ENCODE measurements around the gene EEF1AKMT3.
A peak's percentile ranks its signal among the peaks of the same experiment; 100 is the strongest.
"Not testable (repeated sequence)": the region's sequence is repeated elsewhere in the genome, so short reads cannot be mapped to it uniquely, and the experiment has no call there.

Gene EEF1AKMT3

DNA sequence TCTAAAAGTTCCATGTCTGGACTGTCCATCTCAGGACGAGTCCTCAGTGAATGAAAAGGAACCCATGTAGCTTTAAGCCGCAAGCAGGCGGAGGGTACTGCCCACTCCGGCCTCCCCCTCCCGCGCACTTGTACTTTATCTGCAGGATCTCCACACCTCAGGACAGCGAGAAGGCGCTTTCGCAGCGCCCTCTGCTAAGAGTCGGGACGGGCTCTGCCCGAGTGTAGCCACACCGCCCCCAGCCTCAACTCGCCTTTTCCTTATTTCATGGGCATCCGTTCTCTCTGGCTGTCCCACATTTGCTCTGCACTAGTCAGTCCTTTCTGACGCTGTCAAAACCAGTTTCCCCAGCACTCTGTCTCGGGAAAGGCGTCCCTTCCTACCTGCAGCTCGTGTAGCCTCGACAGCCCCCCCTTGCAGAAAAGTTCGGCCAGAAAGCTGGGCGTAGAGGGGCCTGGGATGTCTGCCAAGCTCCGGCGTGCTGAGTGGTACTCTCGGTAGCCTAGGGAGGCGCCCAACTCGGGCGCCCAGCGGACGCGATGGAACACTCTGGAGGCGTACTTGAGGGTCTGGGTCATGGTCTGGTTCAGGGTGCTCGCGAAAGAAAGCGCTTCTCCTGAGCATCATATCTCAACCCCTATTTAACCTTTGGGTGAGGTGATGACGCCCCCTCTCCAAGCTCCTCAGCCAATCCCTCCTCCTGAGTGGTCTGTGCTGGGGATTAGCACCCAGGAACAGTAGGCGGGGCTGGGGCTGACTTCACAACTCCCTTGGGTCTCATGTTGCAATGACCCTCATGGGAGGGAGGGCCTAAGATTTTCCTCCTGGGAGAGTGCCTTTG, 5.7 kb upstream of the EEF1AKMT3 start, which contains the start of gene CYP27B1:
CYP27B1 (minus strand) TSS at position 615 of the 841 bp plus-strand sequence; CDS start at position 578, 37 bp downstream.
- DNase-seq, result peak; percentile 39

DNA sequence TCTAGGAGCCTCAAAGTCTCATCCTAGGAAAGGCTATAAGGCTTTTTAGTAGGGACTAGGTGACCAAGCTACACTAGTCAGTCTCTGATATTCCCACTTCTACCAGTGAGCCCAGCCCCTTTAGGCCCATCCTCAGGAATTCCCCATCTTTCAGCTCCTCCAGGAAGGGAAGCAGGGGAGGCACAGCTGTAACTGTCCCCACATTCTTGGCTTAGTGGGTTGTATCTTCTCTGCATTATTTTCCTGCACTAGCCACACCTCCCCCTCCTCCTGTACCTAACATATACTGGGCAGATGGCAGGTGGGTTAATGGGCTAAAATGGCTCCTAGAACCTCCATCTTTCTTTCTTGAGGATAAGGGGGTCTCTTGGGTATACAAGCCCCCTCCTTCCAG, 5.1 kb upstream of the EEF1AKMT3 start:
- DNase-seq, result no peak

DNA sequence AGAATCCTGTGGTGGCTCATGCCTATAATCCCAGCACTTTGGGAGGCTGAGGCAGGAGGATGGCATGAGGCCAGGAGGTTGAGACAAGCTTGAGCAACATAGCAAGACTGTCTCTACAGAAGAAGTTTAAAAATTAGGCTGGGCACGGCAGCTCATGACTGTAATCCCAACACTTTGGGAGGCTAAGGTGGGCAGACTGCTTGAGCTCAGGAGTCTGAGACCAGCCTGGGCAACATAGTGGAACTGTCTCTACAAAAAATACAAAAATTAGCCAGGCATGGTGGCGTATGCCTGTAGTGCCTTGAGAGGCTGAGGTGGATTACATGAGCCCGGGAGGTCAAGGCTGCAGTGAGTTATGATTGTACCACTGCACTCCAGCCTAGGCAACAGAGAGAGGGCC, 4.5 kb upstream of the EEF1AKMT3 start:
- no peak for DNase-seq

DNA sequence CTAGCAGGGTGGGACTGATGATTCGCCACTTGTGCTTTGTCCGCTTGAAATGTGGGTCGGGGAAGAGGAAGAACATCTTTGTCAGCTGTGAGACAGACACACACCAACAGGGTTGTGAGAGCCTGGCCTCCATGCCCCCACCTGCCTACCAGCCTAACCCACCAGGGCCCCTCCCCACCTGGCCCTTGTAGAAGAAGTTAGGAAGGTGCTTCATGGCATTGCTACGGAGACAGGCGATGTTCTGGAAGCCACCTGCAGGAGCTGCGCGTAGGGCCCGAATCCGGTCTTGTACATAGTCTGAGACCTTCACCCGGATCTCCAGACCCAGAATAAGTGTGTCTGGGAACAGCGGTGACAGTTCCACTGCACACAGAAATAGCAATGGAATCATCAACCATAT, 2.8 kb upstream of the EEF1AKMT3 start:
- DNase-seq, result no peak

DNA sequence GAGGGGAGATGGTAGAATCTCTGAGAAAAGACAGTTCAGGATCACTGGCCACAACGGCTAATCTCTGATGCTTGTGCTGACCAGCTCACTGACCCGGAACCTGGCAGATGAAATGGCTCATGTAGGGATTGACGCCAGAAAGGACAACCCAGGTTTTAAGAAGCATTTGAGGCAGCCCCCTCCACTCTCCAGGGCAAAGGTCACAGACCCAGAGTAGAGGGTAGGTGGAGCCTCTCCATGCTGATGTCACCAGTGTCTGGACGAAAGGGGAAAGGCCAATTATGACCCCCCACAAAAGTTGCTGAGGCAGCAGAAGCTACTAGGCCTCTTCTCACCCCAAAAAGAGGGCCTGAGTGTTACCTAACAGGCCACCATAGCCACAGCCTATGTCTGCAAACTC, 1.7 kb upstream of the EEF1AKMT3 start:
- DNase-seq, result no peak

DNA sequence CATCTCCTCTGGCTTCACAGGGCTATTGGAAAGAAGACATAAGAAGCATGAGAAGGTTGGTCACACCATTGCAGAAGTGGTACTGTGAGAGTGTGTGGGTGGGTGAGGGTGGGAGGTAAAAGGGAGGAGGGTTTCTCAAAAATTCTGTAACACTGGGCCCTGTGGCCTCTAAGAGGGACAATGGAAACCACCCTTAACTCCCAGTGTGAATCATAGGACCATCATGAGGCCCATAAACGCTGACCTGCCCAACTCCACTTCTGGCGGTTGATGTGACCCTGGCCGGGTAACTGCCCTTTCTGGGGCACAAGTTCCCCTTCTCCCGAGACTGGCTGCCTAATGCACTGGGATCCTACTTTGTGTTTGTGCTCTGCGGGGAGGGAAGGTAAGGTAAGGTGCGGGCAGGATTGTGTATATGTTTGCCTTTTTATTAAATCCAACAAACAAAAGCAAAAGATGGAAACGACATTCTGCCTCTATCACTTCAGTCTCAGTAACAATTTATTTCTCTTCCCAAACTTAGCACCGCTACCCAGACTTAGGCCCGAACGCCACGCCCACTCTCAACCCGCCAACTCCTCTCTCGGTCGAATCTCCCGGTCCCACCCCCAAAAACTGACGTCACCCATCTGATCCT, 1.1 kb upstream of the EEF1AKMT3 start:
- peak; percentile 78 for DNase-seq

DNA sequence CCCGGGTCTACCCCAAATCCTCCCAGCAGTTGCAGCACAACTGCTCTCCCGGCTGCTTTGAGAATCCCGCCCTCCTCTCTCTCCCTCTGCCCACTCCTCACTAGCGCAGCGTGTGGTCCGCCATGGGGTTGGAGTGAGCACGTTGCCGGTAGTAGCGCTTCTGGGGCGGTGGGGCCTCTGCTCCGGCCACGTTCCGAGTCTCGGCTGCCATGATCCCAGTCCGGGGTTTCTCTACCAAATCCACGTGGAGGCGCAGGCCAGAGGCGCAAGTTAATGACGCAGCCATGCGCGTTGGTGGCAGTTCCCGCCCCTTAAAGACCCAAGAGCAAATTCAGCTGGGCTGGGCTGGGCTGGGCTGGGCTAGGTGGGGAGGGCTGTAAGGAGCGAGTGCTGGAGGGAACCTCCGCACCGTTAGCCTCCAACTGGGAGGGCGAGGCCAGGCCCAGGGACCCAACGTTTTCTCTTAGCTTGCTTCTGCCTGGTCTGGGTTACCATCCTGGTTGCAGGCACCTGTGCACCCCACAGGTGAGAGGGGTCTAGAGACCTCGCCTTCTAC, 463 bp upstream of the EEF1AKMT3 start, which contains the start of gene METTL1:
METTL1 (minus strand) TSS at position 233 of the 556 bp plus-strand sequence; CDS start at position 211, 22 bp downstream.
- peak; percentile 82 for DNase-seq

DNA sequence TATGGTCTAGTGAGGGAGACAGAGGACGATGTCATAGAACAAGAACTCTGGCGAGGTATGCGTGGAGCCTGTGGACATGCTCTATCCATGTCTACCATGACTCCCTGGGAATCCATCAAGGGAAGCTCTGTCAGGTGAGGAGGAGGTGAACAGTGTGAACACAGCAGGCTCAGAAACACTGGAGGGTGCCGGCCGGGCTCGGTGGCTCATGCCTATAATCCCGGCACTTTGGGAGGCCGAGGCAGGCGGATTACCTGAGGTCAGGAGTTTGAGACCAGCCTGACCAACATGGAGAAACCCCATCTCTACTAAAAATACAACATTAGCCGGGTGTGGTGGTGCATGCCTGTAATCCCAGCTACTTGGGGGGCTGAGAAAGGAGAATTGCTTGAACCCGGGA, 2.2 kb downstream of the EEF1AKMT3 start:
- DNase-seq, result not testable (repeated sequence)

DNA sequence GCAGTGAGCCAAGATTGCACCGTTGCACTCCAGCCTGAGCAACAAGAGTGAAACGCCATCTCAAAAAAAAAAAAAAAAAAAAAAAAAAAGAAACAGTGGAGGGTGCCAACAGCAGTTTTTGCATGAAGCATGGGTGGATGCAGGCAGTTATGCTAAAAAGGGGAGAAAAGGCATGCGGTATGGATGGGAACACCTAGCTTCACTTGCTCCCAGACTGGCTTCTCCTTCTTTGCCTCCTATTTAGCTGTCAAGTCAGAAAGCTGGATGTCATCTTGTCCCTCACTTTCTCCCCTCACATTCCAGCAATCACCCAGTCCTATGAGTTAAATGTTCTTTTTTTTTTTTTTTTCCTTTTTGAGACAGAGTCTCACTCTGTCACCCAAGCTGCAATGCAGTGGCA, 2.6 kb downstream of the EEF1AKMT3 start:
- no peak for DNase-seq

DNA sequence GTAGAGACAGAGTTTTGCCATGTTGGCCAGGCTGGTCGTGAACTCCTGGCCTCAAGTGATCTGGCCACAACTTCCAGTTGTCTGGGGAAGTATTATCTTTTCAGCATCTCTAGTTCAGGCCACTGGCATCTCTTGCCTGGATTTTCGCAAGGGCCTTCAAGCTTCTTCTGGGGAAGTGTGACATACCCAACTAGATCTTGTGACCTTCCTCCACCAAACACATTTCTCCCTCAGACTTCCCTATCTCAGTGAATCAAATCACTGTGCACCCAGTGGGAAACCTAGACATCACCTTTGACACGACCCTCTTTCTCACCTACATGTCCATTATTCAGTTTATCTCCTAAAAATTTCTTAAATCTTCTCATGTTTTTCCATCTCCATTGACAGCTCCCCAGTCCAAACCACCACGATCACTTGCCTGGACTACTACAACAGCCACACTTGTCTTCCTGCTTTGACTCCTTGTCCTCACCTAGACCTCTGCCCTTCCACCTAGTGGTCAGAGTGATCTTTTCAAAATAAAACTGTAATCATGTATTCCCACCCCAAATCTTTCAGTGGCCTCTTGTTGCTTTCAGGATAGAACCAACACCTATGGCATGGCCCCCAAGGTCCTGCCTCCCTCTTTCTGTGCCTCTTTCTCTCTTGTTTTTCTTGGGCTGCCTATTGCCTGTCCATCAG, 3.3 kb downstream of the EEF1AKMT3 start:
- no peak for DNase-seq

DNA sequence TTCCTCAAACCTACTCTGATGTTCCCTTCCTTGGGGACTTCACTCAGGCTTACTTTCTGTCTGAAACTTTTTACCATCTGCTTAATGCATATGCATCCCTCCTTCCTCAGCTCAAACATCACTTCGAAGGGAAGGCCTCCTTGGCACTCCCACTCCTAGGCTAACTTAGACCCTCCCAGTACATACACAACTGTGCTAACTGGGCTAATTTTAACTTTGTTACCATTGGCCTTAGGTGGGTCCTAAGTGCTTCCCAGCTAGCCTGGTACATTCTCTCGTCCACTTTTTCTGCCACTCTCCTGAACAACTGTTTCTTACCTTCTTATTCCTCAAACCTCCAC, 3.8 kb downstream of the EEF1AKMT3 start:
- DNase-seq, result no peak

DNA sequence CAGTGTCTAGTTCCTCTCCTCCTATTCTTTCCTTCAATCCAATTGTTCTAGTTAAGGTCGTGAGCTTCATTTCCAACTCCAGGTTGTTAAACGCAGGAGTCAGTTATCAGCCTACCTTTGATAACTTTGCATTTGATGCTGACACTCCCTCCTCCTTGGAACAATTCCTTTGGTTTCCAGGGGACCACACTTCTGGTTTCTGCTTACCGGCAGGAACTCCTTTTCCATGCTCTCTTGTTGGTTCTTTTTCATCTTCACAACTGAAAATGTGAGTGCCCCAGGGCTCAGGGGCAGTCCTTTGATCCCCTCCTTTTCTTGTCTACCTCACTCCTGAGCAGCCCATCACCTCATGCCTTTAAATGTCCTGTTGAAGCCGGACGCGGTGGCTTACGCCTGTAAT, 5.0 kb downstream of the EEF1AKMT3 start:
- DNase-seq, result no peak

DNA sequence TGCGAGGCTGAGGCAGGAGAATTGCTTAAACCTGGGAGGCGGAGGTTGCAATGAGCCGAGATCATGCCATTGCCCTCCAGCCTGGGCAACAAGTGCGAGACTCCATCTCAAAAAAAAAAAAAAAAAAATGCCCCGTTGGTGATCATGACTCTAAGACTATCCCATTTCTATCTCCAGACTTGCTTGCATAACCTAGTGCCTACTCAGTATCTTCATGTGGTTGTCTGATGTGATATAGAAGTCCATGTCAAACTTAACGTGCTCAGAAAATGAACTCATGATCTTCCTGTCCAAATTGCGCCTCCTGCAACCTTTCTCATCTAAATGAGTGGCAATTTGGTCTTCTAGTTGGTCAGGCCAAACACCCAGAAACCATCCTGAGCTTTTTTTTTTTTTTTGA, 5.5 kb downstream of the EEF1AKMT3 start:
- no peak for DNase-seq

DNA sequence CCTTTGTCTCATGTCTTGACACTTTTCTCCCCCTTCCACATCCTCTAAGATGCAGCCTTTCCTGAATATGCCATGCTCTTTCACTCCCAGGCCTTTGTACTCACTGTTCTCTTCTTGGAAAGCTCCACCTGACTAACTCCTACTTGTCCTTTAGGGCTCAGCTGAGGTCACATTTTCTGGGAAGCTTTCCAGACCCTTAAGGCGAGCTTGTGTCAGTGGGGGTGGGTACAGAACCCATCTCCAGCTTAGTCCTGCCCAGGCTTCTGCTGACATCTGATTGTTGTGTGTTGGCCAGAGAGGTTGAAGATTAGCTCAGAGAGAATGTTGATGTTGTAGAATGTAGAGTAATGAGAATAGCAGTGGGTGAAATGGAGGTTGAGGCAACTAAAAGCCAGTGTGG, 7.3 kb downstream of the EEF1AKMT3 start:
- no peak for DNase-seq

DNA sequence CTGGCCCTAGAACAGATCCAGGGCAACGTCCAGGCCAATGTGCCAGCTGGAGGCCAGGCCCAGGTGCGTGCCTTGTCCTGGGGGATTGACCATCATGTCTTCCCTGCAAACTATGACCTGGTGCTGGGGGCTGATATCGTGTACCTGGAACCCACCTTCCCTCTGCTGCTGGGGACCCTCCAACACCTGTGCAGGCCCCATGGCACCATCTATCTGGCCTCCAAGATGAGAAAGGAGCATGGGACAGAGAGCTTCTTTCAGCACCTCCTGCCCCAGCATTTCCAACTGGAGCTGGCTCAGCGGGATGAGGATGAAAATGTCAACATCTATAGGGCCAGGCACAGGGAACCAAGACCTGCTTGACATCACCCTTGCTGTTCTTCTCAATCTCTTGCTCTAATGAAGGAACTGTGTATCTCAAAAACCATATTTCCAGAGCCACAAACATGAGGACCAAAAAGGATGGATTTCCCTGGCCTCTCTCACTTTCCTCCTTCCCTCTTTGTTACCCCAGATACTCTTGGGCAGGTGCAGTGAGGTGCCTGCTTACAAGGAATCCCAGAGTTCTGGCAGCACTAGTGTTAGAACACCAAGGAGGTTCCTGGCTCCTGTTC, 8.0 kb downstream of the EEF1AKMT3 start:
- DNase-seq, result no peak

DNA sequence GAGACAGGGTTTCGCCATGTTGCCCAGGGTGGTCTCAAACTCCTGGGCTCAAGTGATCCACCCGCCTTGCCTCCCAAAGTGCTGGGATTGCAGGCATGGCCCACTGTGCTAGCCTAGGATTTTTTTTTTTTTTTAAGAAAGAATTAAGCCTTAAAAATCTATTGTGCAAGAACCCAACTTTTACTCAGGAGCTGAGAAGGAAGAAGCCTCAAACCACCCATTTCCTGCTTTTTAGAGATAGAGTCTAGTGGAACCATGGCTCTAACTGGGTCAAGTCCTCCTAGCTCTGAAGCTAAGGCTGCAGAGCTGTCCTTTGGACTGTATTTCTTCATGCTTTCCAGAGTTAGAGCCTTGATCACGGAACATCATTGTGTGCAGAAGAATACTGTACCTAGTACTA, 8.8 kb downstream of the EEF1AKMT3 start:
- DNase-seq, result no peak

DNA sequence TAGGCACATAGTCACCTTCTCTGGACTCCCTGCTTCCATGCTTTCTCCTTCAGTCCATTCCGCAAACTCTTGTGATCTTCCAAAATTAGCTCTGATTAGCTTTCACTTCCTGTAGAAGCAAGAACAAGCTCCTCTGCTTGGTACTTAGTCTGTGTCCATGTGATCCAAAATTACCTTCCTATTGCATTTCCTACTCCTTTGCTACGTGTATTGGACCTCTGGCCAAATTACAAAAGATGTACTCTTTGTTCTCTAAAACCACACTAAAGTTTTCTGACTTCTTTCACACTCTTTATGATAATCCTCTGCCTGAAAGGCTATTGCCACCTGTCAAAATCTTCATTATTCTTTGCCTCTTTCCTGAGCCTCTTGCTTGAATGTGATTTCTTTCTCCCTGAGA, 9.4 kb downstream of the EEF1AKMT3 start:
- no peak for DNase-seq

DNA sequence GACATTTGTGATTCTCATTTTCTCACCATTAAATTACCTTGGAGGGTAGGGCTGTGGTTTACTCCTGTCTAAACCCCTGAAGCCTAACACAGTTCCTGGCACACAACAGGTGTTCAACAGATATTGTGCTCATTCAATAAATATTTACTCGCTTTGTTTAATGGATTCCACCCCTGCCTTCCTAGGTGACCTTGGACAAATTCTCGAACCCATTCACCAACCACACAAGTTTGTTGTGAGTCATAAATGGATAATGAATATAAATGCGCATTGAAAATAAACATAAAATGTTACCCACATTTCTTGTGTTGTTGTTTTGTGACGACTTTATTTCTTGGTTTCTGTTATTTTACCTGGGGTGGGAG, 9.8 kb downstream of the EEF1AKMT3 start:
- DNase-seq, result no peak

DNA sequence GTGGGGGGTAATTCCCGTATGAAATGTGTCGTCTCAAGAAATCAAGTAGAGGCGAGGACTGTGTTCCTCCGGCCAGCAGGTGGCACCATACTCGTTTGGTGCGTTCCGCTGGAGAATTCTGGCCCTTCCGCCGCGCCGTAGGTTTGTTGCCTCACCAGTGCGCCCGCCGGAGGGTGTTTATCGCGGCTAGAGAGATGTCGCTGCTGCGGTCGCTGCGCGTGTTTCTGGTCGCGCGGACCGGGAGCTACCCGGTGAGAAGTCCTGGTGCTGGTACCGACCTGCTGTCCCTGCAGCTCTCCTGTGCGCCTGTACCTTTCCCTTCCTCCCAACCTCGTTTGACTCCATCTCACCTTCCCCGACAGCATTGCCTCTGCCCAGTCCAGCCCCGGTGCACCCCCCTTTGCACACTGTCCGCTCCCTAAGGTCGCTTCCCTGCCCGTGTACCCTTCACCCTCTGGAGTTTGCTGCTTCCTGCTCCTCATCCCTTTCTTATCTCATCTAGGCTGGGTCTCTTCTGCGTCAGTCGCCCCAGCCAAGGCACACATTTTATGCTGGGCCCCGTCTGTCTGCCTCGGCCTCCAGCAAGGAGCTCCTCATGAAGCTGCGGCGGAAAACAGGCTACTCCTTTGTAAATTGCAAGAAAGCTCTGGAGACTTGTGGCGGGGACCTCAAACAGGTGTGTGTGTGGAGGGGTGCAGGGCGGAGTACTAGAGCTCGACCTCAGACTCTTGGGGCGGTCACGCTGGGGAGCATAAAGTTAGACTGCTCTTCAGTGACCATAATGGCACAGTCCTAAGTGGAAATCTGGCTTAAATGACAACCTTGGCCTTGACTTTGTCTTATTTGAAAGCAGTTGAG, 10.4 kb downstream of the EEF1AKMT3 start, which contains the start of gene TSFM:
TSFM (plus strand) TSS at position 180 of the 858 bp plus-strand sequence; CDS start at position 195, 15 bp downstream.
- peak; percentile 97 for DNase-seq

DNA sequence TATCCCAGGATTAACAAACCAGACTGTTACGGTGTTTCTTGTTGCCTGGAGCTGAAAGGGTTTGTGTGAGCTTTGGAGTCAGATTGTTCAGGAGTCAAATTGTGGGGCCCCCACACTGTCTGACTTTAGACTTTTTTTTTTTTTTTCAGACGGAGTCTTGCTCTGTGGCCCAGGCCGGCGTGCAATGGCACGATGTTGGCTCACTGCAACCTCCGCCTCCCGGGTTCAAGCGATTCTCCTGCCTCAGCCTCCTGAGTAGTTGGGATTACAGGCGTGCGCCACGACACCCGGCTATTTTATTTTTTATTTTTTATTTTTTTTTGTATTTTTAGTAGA, 11.0 kb downstream of the EEF1AKMT3 start:
- DNase-seq, result no peak

DNA sequence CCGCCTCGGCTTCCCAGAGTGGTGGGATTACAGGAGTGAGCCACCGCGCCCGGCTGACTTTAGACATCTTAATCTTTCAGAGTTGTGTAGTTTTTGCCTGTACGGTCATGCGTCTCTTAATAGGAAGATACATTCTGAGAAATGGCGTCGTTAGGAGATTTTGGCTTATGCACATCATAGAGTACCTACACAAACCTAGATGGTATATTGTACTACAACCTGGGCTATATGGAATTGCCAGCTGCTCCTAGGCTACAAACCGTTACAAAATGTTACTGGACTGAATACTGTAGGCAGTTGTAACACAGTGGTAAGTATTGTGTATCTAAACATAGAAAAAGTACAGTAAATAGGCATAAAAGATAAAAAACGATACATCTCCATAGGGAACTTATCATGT, 11.4 kb downstream of the EEF1AKMT3 start:
- no peak for DNase-seq

DNA sequence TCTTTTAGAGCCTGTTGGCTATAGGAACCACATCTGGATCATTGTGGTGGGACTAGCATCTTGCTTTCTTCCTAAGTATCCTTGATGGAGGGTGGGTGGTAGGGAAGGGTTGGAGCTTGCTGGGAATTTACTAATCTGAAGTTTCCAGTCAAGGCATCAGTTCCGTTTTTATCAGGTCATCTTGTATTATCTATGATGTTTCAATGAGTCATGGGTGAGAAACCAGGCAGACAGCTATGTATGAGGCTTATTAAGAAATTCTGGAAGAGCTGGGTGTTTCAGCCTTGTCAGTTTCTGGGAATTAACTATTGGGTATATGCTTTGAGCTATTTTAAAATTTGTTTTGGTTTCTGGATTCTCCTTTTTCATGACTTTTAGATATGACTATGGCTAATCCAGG, 21.5 kb downstream of the EEF1AKMT3 start:
- no peak for DNase-seq
